K562 (cell line): ENCODE data around the gene NSMF. TPM values are rescaled to one million over a fixed set of nuclear protein-coding genes. Genes with fewer than 3 reads are reported as not detected.

Source experiments
- ATAC-seq: fragments of 200-7000 bp; cut with Tn5 transposase; 3 replicates; pipeline ENCODE4 v1.9.1; 2020; ENCODE audit warnings: moderate library complexity
- BruUV-seq: library from RNA; stranded (reverse); fragments of 400-500 nt; replicated peaks from 2 replicates; lab custom pipeline; 2021; lab: Mats Ljungman, UMichigan
- CTCF ChIA-PET: fragments of 300-600 bp; formaldehyde crosslinking; extraction: SDS; loops from one replicate; lab custom pipeline; 2021; ENCODE audit warnings: low intra/inter-chr PET ratio; lab: Yijun Ruan, JAX
- POLR2A ChIA-PET: fragments of 300-600, 350-650 bp; sonication (Branson Sonifier 250); formaldehyde crosslinking; extraction: SDS; loops from one replicate; lab custom pipeline; 2021; ENCODE audit warnings: antibody characterized with exemption, inconsistent platforms; lab: Yijun Ruan, JAX
- DNase-seq, 4 experiments: peaks; one replicate each; pipeline versions ENCODE4 v3.0.0 to v3.0.0-alpha.2; 2011 to 2018; ENCODE audit warnings: low spot score in 3 of 4, mixed read lengths in 3 of 4; ENCODE audit errors: extremely low read depth in 1 of 4
- FAIRE-seq: peaks from 2 replicates; lab custom pipeline; 2011; peaks lifted over from hg19 to GRCh38; lab: Jason Lieb, UNC
- H2AFZ ChIP-seq: 2 replicates; pipeline ENCODE4 v1.6.0; 2011; ENCODE audit warnings: low read depth, low read length, control low read depth, inconsistent platforms
- H3K27ac ChIP-seq: fragments of 200-600 bp; 3 replicates; pipeline ENCODE4 v1.8.0; 2011; ENCODE audit warnings: low read depth, mild to moderate bottlenecking, control low read depth, inconsistent platforms, low read length, moderate library complexity, mixed read lengths; ENCODE audit errors: extremely low read depth
- H3K27me3 ChIP-seq, 2 experiments: fragments of 300-600 bp in 1 of 2; 2 replicates in 1 of 2; 3 replicates in 1 of 2; pipeline versions ENCODE4 v1.6.0 to v1.8.0; 2011; ENCODE audit warnings: inconsistent platforms in 2 of 2, low read length in 2 of 2, mild to moderate bottlenecking in 1 of 2, mixed read lengths in 1 of 2, moderate library complexity in 1 of 2; ENCODE audit not compliant: control insufficient read depth in 2 of 2, insufficient read depth in 2 of 2
- H3K36me3 ChIP-seq: fragments of 300-600 bp; 3 replicates; pipeline ENCODE4 v1.8.0; 2011; ENCODE audit warnings: mild to moderate bottlenecking, low read length, inconsistent platforms; ENCODE audit not compliant: control insufficient read depth, insufficient read depth
- H3K4me1 ChIP-seq, 2 experiments: fragments of 200-600 bp in 1 of 2; replicated peaks in 1 of 2; 2 replicates in 1 of 2; 3 replicates in 1 of 2; pipeline versions ENCODE4 v1.5.1 to v1.8.0; 2011; ENCODE audit warnings: inconsistent platforms in 2 of 2, low read length in 2 of 2, mild to moderate bottlenecking in 1 of 2, mixed read lengths in 1 of 2, moderate library complexity in 1 of 2; ENCODE audit not compliant: control insufficient read depth in 2 of 2, insufficient read depth in 2 of 2
- H3K4me2 ChIP-seq: 2 replicates; pipeline ENCODE4 v1.6.1; 2011; ENCODE audit warnings: low read length, control low read depth, inconsistent platforms, mixed read lengths; ENCODE audit not compliant: insufficient read depth
- H3K4me3 ChIP-seq: fragments of 200-600 bp; sonication (generic), shearing (Covaris generic); 2 replicates; pipeline ENCODE4 v1.5.1; 2016; ENCODE audit warnings: control low read depth, inconsistent platforms
- H3K79me2 ChIP-seq: fragments of 200-600 bp; 3 replicates; pipeline ENCODE4 v1.8.0; 2011; ENCODE audit warnings: low read length, inconsistent platforms; ENCODE audit not compliant: control insufficient read depth, insufficient read depth
- H3K9ac ChIP-seq, 2 experiments: 2 replicates each; pipeline versions ENCODE4 v1.6.0 to v1.6.1; 2011; ENCODE audit warnings: low read depth in 2 of 2, low read length in 2 of 2, control low read depth in 1 of 2, inconsistent platforms in 1 of 2, mild to moderate bottlenecking in 1 of 2, mixed read lengths in 1 of 2; ENCODE audit not compliant: insufficient read depth in 1 of 2
- H3K9me1 ChIP-seq: one replicate; pipeline ENCODE4 v1.6.0; 2011; ENCODE audit warnings: inconsistent platforms, mild to moderate bottlenecking, low read length, moderate library complexity; ENCODE audit not compliant: control insufficient read depth, insufficient read depth
- H3K9me3 ChIP-seq: replicated peaks from 2 replicates; pipeline ENCODE4 v1.5.1; 2011; ENCODE audit warnings: low read depth, low read length, inconsistent platforms; ENCODE audit not compliant: control insufficient read depth, insufficient read depth
- H4K20me1 ChIP-seq: replicated peaks from 2 replicates; pipeline ENCODE4 v1.6.1; 2011; ENCODE audit warnings: low read length, inconsistent platforms, mixed read lengths; ENCODE audit not compliant: control insufficient read depth, insufficient read depth
- FOS ChIP-seq: IDR thresholded peaks from 3 replicates; pipeline ENCODE4 v1.6.1; 2011; ENCODE audit not compliant: insufficient read length; ENCODE audit errors: extremely low read depth
- GABPA ChIP-seq: fragments of 200-800 bp; sonication (Bioruptor generic); conservative IDR thresholded peaks from 2 replicates; pipeline ENCODE4 v1.6.1; 2016; ENCODE audit warnings: low read depth, missing genetic modification characterization, missing compliant biosample characterization
- HNRNPL ChIP-seq: fragments of 200-400 bp; formaldehyde crosslinking; IDR thresholded peaks from 2 replicates; pipeline ENCODE4 v1.6.1; 2017; ENCODE audit warnings: low read depth, mild to moderate bottlenecking, low read length
- THAP12 ChIP-seq: fragments of 250-450 bp; sonication (Bioruptor Pico); IDR thresholded peaks from 2 replicates; pipeline ENCODE4 v1.9.0; 2021; ENCODE audit warnings: mild to moderate bottlenecking, inconsistent platforms
- WGBS: fragments of 100-300 bp; shearing (Covaris generic); methylation state at CpG from one replicate; pipeline ENCODE4 v1.1.6; 2016; ENCODE audit warnings: low coverage, mixed read lengths; ENCODE audit not compliant: insufficient coverage; ENCODE audit errors: missing lambda C conversion rate; 5-methylcytosine and 5-hydroxymethylcytosine counted together
- in situ Hi-C: fragments of 300-500 bp; cut with MboI; formaldehyde crosslinking; loops from 4 replicates; pipeline ENCODE4 v1.15.0; 2018; ENCODE audit warnings: inconsistent platforms, mixed read lengths
- intact Hi-C: fragments of 100-400 bp; cut with micrococcal nuclease; formaldehyde crosslinking; loops from 2 replicates; pipeline ENCODE4 v1.14.2; 2022
- polyA plus RNA-seq, 8 experiments: library from polyadenylated mRNA; depleted of rRNA in 4 of 8; stranded (reverse) in 5 of 8; unstranded in 3 of 8; fragments of >200 nt; fragmentation: Nextera tagmentation in 2 of 8; fragmentation: Illumina TruSeq in 1 of 8; extraction: Ambion mirVana in 2 of 8; extraction: Trizol in 1 of 8; gene quantifications; 2 replicates each; pipeline versions ENCODE4 v1.2.1 to v1.2.3, GENCODE V29; 2011 to 2014; ENCODE audit warnings: inconsistent platforms in 1 of 8, missing spikeins in 1 of 8
- total RNA-seq, 7 experiments: library from RNA; depleted of rRNA in 6 of 7; stranded (reverse); fragments of >200 nt in 6 of 7; fragmentation: Illumina TruSeq in 2 of 7; extraction: Trizol in 2 of 7; gene quantifications; 2 replicates each; pipeline versions ENCODE4 v1.2.1 to v1.2.3, GENCODE V29; 2011 to 2021; ENCODE audit warnings: low replicate concordance in 1 of 7
- TF ChIP-seq, protein P1 (sequence below): fragments of 200-800 bp; sonication (Bioruptor generic); IDR thresholded peaks from 2 replicates; pipeline ENCODE4 v1.6.1; 2017; ENCODE audit warnings: missing genetic modification characterization, missing compliant biosample characterization
- TF ChIP-seq, protein P2 (sequence below), 2 experiments: IDR thresholded peaks; 2 replicates each; pipeline ENCODE4 v1.6.1; 2011; ENCODE audit warnings: borderline replicate concordance in 1 of 2, control low read depth in 1 of 2, low read depth in 1 of 2, low read length in 1 of 2, mild to moderate bottlenecking in 1 of 2, mixed read lengths in 1 of 2, moderate library complexity in 1 of 2; ENCODE audit not compliant: insufficient read depth in 1 of 2, insufficient read length in 1 of 2, poor library complexity in 1 of 2, severe bottlenecking in 1 of 2; ENCODE audit errors: extremely low read depth in 1 of 2
- TF ChIP-seq, protein P3 (sequence below): sonication (generic); formaldehyde crosslinking; IDR thresholded peaks from 2 replicates; pipeline ENCODE4 v1.8.0; 2023; ENCODE audit warnings: mild to moderate bottlenecking, missing genetic modification reagents

Gene NSMF
- total and polyA plus RNA-seq, 9 of the 15 experiments (the other 6 are each of a cell fraction or from before 2014, with no cell fraction given) = 0.20 to 82.7 (median 29.3) TPM

DNA sequence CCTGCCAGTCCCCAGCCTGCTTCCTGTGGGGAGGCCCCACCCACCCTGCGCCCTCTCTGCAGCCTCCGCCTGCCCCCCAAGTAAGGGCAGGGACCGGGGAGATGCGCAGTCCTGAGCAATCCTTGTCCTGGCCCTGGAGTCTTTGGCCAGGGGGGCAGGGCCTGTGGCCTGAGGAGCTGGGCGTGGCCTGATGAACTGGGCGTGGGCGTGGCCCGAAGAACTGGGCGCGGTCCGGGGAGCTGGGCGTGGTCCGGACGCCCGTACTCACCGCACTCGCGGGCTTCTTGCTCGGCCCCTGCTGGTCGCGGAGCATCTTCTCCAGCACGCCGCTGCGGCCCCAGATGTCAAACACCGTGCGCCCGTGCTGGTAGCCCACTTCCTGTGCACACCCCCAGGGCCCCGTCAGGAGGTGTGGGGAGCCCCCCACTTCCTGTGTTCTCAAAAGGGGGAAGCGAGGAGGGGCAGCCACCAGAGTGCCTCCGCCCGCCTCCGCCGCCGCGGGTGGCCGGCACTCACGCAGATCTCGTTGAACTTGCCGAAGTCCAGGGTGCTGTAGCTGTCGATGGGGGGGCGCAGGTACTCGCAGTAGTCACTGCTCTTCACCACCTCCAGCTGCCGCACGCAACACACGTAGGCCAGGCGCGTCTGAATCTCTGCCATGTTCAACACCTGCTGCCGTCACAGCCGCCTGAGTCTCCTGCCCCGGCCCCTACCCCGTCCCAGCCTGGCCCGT, 2.7 kb upstream of the NSMF start (continued):
- TF ChIP-seq, protein P1, sequence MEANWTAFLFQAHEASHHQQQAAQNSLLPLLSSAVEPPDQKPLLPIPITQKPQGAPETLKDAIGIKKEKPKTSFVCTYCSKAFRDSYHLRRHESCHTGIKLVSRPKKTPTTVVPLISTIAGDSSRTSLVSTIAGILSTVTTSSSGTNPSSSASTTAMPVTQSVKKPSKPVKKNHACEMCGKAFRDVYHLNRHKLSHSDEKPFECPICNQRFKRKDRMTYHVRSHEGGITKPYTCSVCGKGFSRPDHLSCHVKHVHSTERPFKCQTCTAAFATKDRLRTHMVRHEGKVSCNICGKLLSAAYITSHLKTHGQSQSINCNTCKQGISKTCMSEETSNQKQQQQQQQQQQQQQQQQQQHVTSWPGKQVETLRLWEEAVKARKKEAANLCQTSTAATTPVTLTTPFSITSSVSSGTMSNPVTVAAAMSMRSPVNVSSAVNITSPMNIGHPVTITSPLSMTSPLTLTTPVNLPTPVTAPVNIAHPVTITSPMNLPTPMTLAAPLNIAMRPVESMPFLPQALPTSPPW = peak; percentile 43
- TF ChIP-seq GABPA (tag) (0 out of 2 replicates have a peak, but pooled peaks have one; percentile 27), FOS (no peak)

DNA sequence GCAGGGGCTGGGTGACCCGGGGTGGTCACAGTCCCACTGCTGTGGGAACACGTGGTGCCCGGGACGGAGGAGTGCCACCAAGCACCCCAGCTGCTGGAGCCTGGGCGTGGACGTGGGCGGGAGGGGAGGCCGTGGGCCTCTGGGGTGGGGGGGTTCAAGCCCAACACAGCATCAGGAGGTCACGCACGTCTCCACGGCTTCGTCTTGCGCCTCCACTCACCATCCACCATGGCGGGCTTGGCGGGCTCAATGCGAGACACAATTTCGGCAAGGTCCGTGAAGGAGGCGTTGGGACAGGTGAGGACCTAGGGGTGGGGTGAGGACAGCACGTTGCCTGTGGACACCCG, 2.2 kb upstream of the NSMF start:
- WGBS = 53% methylated on average over 5 of the region's 21 CpGs
- H3K27ac ChIP-seq = no peak overlapping the region
- in situ Hi-C loops = no loop called here
- FAIRE-seq = no peak
- peak overlapping the region; percentile 75 for H3K4me2 ChIP-seq
- H3K79me2 ChIP-seq = peaks cover 12% of the 10 kb centered on the region
- peaks cover 17 to 97% of the 10 kb centered on the region in 2 experiments for H3K4me1 ChIP-seq
- H3K9ac ChIP-seq = peak overlapping the region; percentile 1 to 97; a peak in 2 of 4 replicates
- CTCF ChIA-PET = no interaction called here
- H3K36me3 ChIP-seq = peaks cover 18% of the 10 kb centered on the region; the same call in 1 of the 3 replicates
- no peak for DNase-seq
- POLR2A ChIA-PET = no interaction called here
- H3K27me3 ChIP-seq = no peaks in the 10 kb centered on the region
- H3K9me3 ChIP-seq = no peaks in the 10 kb centered on the region
- H3K4me3 ChIP-seq = no peak overlapping the region
- peak overlapping the region; percentile 86; the same call in 1 of the 2 replicates for H2AFZ ChIP-seq
- H3K9me1 ChIP-seq = no peaks in the 10 kb centered on the region
- intact Hi-C loops = loop anchor here (2.0 kb wide), 1 partner anchor 32 kb away; no protein-coding TSS in a partner anchor
- no TSS peak for BruUV-seq
- H4K20me1 ChIP-seq = no peaks in the 10 kb centered on the region
- ATAC-seq = no peak
- no peak for TF ChIP-seq HNRNPL
- 0 out of 2 replicates have a peak, but pooled peaks have one; percentile 20 for TF ChIP-seq THAP12 (CRISPR knock-in tag)
- TF ChIP-seq, protein P2, sequence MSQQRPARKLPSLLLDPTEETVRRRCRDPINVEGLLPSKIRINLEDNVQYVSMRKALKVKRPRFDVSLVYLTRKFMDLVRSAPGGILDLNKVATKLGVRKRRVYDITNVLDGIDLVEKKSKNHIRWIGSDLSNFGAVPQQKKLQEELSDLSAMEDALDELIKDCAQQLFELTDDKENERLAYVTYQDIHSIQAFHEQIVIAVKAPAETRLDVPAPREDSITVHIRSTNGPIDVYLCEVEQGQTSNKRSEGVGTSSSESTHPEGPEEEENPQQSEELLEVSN (IDR thresholded peaks at IDR 0.05; ENCODE audit: borderline replicate concordance in 1 of 2, extremely low read depth in 1 of 2, insufficient read depth in 1 of 2, insufficient read length in 1 of 2, low read depth in 1 of 2, low read length in 1 of 2, poor library complexity in 1 of 2, severe bottlenecking in 1 of 2) = peak in 1 of 2 experiments; percentile 2
- TF ChIP-seq, protein P3, sequence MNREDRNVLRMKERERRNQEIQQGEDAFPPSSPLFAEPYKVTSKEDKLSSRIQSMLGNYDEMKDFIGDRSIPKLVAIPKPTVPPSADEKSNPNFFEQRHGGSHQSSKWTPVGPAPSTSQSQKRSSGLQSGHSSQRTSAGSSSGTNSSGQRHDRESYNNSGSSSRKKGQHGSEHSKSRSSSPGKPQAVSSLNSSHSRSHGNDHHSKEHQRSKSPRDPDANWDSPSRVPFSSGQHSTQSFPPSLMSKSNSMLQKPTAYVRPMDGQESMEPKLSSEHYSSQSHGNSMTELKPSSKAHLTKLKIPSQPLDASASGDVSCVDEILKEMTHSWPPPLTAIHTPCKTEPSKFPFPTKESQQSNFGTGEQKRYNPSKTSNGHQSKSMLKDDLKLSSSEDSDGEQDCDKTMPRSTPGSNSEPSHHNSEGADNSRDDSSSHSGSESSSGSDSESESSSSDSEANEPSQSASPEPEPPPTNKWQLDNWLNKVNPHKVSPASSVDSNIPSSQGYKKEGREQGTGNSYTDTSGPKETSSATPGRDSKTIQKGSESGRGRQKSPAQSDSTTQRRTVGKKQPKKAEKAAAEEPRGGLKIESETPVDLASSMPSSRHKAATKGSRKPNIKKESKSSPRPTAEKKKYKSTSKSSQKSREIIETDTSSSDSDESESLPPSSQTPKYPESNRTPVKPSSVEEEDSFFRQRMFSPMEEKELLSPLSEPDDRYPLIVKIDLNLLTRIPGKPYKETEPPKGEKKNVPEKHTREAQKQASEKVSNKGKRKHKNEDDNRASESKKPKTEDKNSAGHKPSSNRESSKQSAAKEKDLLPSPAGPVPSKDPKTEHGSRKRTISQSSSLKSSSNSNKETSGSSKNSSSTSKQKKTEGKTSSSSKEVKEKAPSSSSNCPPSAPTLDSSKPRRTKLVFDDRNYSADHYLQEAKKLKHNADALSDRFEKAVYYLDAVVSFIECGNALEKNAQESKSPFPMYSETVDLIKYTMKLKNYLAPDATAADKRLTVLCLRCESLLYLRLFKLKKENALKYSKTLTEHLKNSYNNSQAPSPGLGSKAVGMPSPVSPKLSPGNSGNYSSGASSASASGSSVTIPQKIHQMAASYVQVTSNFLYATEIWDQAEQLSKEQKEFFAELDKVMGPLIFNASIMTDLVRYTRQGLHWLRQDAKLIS (CRISPR knock-in tag) = no peak
